DOHH2 (cell line): ENCODE results near the gene CFAP61.

ENCODE experiments used
- H3F3A ChIP-seq: fragments of 200-600 bp; sonication (generic), shearing (Covaris generic); 2 replicates; pipeline ENCODE4 v1.6.0; 2016; ENCODE audit warnings: antibody characterized with exemption, mild to moderate bottlenecking; ENCODE audit not compliant: control insufficient read depth, insufficient read depth
- H3K27ac ChIP-seq: fragments of 200-600 bp; sonication (generic); 2 replicates; pipeline ENCODE4 v1.5.1; 2014; ENCODE audit warnings: low read depth, mild to moderate bottlenecking, low read length, moderate library complexity
- H3K27me3 ChIP-seq: fragments of 200-600 bp; sonication (generic); 2 replicates; pipeline ENCODE4 v1.6.1; 2014; ENCODE audit warnings: mild to moderate bottlenecking, low read length, mixed read lengths; ENCODE audit not compliant: control insufficient read depth
- H3K36me3 ChIP-seq: fragments of 200-600 bp; sonication (generic); 2 replicates; pipeline ENCODE4 v1.6.1; 2014; ENCODE audit warnings: mild to moderate bottlenecking, low read length, moderate library complexity, mixed read lengths; ENCODE audit not compliant: control insufficient read depth
- H3K4me1 ChIP-seq: fragments of 200-600 bp; sonication (generic); 2 replicates; pipeline ENCODE4 v1.6.1; 2014; ENCODE audit warnings: mild to moderate bottlenecking, low read length, mixed read lengths; ENCODE audit not compliant: control insufficient read depth
- H3K4me2 ChIP-seq: fragments of 200-600 bp; sonication (generic); 2 replicates; pipeline ENCODE4 v1.6.0; 2014; ENCODE audit warnings: mild to moderate bottlenecking, low read length, moderate library complexity
- H3K4me3 ChIP-seq: fragments of 200-600 bp; sonication (generic); 2 replicates; pipeline ENCODE4 v1.5.1; 2014; ENCODE audit warnings: mild to moderate bottlenecking, low read length, mixed read lengths
- H3K79me2 ChIP-seq: fragments of 200-600 bp; sonication (generic); 2 replicates; pipeline ENCODE4 v1.6.1; 2014; ENCODE audit warnings: mild to moderate bottlenecking, low read length, mixed read lengths; ENCODE audit not compliant: control insufficient read depth
- H3K9me2 ChIP-seq: fragments of 200-600 bp; sonication (generic); replicated peaks from 2 replicates; pipeline ENCODE4 v1.6.1; 2014; ENCODE audit warnings: mild to moderate bottlenecking, low read length, mixed read lengths; ENCODE audit not compliant: control insufficient read depth
- H3K9me3 ChIP-seq: fragments of 200-600 bp; sonication (generic); 2 replicates; pipeline ENCODE4 v1.6.1; 2014; ENCODE audit warnings: antibody characterized with exemption, low read length, mixed read lengths; ENCODE audit not compliant: control insufficient read depth, insufficient read depth
- H4K20me1 ChIP-seq: fragments of 200-600 bp; sonication (generic); 2 replicates; pipeline ENCODE4 v1.6.0; 2014; ENCODE audit warnings: low read depth, mild to moderate bottlenecking, antibody characterized with exemption, low read length, moderate library complexity; ENCODE audit not compliant: control insufficient read depth, insufficient read depth
- CTCF ChIP-seq: fragments of 200-600 bp; sonication (generic); IDR thresholded peaks from one replicate; pipeline ENCODE4 v1.5.1; 2014; ENCODE audit warnings: antibody characterized with exemption, mild to moderate bottlenecking, low read depth, low read length; ENCODE audit not compliant: poor library complexity, severe bottlenecking
- EZH2phosphoT487 ChIP-seq: fragments of 200-600 bp; sonication (generic); IDR thresholded peaks from 2 replicates; pipeline ENCODE4 v1.6.1; 2017; ENCODE audit warnings: borderline replicate concordance, mild to moderate bottlenecking, antibody characterized with exemption, low read length, moderate library complexity, mixed read lengths

CFAP61 gene

DNA sequence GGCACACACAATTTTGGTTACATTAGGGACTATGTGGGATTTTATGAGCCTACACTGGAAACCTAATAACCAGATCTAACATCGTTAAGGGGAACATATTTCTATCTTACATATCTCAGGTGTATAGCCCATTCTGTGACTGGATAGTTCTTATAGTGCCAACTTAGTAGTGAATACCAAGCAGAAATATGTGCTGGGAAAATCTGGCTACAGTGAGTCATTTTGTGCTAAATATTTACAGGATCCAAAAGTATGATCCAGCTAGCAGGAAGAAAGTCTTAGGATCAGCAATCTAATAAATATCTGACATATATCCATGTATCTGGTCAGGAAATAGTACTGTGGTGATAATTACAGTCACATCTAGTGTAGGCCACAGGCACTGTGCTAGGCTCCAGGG, 221.0 kb downstream of the CFAP61 start:
- no peak for TF ChIP-seq CTCF
- TF ChIP-seq EZH2phosphoT487 = no peak
- Histone ChIP-seq H3F3A (no peaks in the 10 kb centered on the region), H3K4me2 (no peak overlapping the region), H3K27me3 (no peaks in the 10 kb centered on the region), H3K9me3 (no peaks in the 10 kb centered on the region), H3K36me3 (no peaks in the 10 kb centered on the region), H3K27ac (no peak overlapping the region), H3K4me1 (no peaks in the 10 kb centered on the region), H3K79me2 (no peaks in the 10 kb centered on the region), H3K4me3 (no peak overlapping the region), H3K9me2 (no peaks in the 10 kb centered on the region), H4K20me1 (no peaks in the 10 kb centered on the region)

DNA sequence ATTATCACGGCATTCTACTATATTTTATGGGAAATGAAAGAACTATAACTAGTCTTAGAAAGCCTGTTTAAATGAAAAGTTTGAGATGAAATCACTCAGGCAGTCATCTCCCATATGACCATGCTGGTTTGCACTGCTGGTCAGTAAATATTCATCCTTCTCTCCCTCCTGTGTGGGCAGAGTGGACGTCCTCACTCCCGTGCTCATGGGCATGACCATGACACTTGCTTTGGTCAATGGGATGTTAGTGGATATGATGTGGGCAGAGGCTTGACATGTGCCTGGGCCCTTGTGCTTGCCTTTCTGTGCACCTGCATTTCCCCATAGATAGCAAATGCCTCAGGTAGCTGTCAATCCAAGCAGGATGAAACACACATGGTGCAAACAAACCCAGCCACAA, 222.5 kb downstream of the CFAP61 start:
- no peaks in the 10 kb centered on the region for H3F3A ChIP-seq
- no peak overlapping the region for H3K27ac ChIP-seq
- no peak for TF ChIP-seq CTCF
- no peak overlapping the region for H3K4me2 ChIP-seq
- H3K79me2 ChIP-seq = no peaks in the 10 kb centered on the region
- H3K36me3 ChIP-seq = no peaks in the 10 kb centered on the region
- H3K27me3 ChIP-seq = no peaks in the 10 kb centered on the region
- no peaks in the 10 kb centered on the region for H4K20me1 ChIP-seq
- no peaks in the 10 kb centered on the region for H3K9me2 ChIP-seq
- H3K4me1 ChIP-seq = no peaks in the 10 kb centered on the region
- H3K4me3 ChIP-seq = no peak overlapping the region
- H3K9me3 ChIP-seq = no peaks in the 10 kb centered on the region

DNA sequence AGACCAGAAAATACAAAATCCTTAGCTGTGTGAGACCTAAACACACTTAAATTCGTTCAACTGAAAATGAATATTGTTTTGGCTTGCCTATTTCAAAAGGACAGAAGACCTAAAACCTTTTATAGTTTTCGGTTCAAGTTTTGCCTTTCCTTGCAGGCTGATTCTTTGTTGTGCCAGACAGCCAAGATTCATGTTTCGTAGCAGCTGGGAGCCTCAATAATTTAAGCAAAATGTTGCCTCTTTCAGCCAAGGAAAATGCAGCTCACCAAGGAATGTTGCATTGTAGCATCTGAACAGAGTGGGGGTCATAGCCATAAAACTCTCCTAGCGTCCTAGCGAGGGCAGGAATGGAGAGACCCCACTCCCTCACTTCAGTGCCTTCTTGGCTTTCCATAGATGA, 223.3 kb downstream of the CFAP61 start:
- H3K9me2 ChIP-seq = no peaks in the 10 kb centered on the region
- no peaks in the 10 kb centered on the region for H4K20me1 ChIP-seq
- H3K4me1 ChIP-seq = no peaks in the 10 kb centered on the region
- H3K79me2 ChIP-seq = no peaks in the 10 kb centered on the region
- TF ChIP-seq CTCF = no peak
- no peak for TF ChIP-seq EZH2phosphoT487
- no peaks in the 10 kb centered on the region for H3F3A ChIP-seq
- H3K36me3 ChIP-seq = no peaks in the 10 kb centered on the region
- no peak overlapping the region for H3K4me3 ChIP-seq
- H3K4me2 ChIP-seq = no peak overlapping the region
- H3K27ac ChIP-seq = no peak overlapping the region
- no peaks in the 10 kb centered on the region for H3K27me3 ChIP-seq
- H3K9me3 ChIP-seq = no peaks in the 10 kb centered on the region
